ENCODE measurements around the gene DNTTIP2. TPM values are rescaled to one million over a fixed set of nuclear protein-coding genes. Genes with fewer than 3 reads are reported as not detected.

DNTTIP2 gene
- total and polyA plus RNA-seq, 7 donors = 41.9 to 145 (median 83.6) TPM

DNA sequence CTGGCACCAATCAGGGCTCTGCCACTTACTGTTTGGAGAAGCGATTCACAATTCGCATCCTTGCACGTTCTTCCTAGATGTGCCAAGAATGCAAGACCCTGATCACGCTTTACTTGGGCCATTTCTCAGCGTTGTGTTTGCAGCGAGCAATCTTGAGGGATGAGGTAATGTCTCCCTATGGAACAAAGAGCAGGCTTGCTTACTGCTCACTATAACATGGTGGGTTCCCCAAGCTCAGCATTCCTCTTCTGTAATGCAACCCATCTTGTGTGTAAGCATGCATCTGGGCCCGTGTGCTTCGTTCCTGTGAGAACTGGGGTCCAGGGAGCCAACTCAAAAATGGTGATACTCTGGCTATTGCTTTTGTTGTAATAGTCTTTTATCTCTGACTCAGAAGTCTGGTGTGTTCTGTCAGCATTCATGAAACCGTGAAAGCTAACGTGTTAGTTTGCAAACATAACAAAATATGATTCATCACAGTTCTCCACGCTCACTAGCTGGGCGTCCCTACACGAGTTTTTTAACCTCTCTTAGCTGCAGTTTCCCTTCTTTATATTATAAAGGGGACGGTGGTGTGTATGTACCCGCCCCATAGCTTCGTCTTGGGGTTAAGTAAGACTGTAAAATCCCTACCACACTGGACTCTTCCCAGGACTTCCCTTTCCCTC is 33.3 kb downstream of the DNTTIP2 start:
- Histone ChIP-seq H3K27me3 (ENCODE audit: insufficient read depth in 3 of 3, low read length in 2 of 3) (no peaks in the 10 kb centered on the region), H3K9me3 (no peaks in the 10 kb centered on the region), H3K36me3 (ENCODE audit: insufficient read depth in 1 of 2, low read depth in 1 of 2) (peaks cover 0 to 26% of the 10 kb centered on the region in 2 donors), H3K4me3 (peak overlapping the region; percentile 76), H3K27ac (peak overlapping the region; percentile 92), H3K4me1 (peaks cover 22% of the 10 kb centered on the region)
- intact Hi-C loops (cut with DNase I) = loop anchor here (2.0 to 10.0 kb wide), 3 partner anchors 217 to 411 kb away; partner anchors contain the start of gene FNBP1L (in 1 of the 2)
- WGBS, 3 donors = 18 to 23% (median 19%) methylated on average over 16 of the region's 16 CpGs
- DNase-seq (no peak), ATAC-seq (no peak)
- TF ChIP-seq, protein P1, sequence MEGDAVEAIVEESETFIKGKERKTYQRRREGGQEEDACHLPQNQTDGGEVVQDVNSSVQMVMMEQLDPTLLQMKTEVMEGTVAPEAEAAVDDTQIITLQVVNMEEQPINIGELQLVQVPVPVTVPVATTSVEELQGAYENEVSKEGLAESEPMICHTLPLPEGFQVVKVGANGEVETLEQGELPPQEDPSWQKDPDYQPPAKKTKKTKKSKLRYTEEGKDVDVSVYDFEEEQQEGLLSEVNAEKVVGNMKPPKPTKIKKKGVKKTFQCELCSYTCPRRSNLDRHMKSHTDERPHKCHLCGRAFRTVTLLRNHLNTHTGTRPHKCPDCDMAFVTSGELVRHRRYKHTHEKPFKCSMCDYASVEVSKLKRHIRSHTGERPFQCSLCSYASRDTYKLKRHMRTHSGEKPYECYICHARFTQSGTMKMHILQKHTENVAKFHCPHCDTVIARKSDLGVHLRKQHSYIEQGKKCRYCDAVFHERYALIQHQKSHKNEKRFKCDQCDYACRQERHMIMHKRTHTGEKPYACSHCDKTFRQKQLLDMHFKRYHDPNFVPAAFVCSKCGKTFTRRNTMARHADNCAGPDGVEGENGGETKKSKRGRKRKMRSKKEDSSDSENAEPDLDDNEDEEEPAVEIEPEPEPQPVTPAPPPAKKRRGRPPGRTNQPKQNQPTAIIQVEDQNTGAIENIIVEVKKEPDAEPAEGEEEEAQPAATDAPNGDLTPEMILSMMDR (IDR thresholded peaks at IDR 0.05) = no peak

DNA sequence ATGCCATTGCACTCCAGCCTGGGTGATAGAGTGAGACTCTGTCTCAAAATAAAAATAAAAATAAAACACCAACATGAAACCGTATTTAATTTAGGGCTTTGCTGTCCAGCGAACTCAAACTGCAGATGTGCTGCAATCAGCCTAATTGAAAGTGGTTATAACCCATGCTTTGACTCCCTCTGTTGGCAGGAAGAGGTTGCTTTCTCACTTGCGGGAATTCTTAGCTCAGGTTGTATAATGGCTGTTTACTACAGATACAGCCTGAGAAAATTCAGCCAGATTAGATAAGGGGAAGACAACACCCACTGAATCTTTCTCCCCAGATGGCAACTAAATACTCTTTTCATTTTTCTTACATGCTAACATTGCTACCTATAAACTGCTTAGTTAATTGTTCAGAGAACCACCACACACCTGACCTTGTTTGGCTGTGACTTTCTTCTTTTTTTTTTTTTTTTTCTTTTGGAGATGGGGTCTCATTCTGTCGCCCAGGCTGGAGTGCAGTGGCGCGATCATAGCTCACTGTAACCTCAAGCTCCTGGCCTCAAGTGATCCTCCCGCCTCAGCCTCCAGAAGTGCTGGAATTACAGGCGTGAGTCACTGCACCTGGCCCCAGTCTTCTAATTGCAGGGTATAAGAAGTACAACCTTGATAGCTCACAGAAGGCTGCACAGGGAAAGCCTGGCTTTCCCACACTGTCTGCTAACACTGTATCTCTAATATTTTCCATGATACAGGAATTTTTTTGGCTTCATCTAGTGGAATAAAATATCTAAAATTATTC is 34.6 kb downstream of the DNTTIP2 start:
- no peaks in the 10 kb centered on the region for H3K9me3 ChIP-seq
- TF ChIP-seq, protein P1 (IDR thresholded peaks at IDR 0.05) = peak; percentile 61
- intact Hi-C loops (cut with DNase I) = loop anchor here (2.0 to 10.0 kb wide), 4 partner anchors 212 to 410 kb away; partner anchors contain the start of gene FNBP1L (in 1 of the 2)
- peaks cover 26% of the 10 kb centered on the region for H3K4me1 ChIP-seq
- H3K36me3 ChIP-seq (ENCODE audit: insufficient read depth in 1 of 2, low read depth in 1 of 2) = peaks cover 0 to 30% of the 10 kb centered on the region in 2 donors
- H3K27me3 ChIP-seq (ENCODE audit: insufficient read depth in 3 of 3, low read length in 2 of 3) = no peaks in the 10 kb centered on the region
- no peak for ATAC-seq
- WGBS, 3 donors = 55 to 62% (median 57%) methylated on average over 8 of the region's 8 CpGs
- peak overlapping the region; percentile 54 for H3K27ac ChIP-seq
- H3K4me3 ChIP-seq = no peak overlapping the region
- DNase-seq = no peak

DNA sequence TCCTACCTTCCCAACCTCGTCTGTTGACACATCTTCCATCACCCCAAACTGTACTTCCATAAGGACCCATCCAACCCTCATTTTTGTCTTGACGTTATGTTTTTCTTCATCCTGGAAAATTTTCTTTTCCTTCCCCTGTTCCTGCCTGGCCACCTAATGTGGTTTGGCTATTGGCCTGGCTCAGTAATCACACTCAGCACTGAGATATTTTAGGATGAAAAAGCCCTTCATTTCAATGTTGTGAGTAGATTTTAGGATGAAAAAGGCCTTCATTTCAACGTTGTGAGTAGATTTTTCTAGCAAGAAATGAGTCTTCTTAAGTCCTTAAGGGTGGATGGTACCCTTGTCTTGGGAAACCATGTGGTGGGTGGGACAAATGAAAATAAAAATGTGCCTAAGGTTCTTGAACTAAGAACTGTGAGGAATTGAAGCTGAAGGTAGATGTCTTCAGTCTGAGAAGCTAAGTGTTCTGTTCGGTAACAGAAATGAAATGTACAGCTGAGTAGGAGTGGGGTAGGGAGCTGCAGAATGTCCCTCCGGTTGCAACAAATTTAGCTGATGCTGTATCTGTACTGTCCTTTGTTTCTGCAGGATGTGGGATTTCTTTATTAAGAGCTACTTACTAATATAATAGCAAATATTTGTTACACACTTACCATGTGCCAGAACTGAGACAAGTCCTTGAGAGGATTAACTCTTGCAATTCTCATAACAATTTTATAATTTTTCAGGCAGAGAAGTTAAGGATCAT is 36.1 kb downstream of the DNTTIP2 start:
- H3K36me3 ChIP-seq (ENCODE audit: insufficient read depth in 1 of 2, low read depth in 1 of 2) = peaks cover 0 to 30% of the 10 kb centered on the region in 2 donors
- no peak overlapping the region for H3K4me3 ChIP-seq
- no peaks in the 10 kb centered on the region for H3K9me3 ChIP-seq
- TF ChIP-seq, protein P1 (IDR thresholded peaks at IDR 0.05) = no peak
- H3K4me1 ChIP-seq = peaks cover 31% of the 10 kb centered on the region
- DNase-seq (no peak), ATAC-seq (no peak)
- H3K27me3 ChIP-seq (ENCODE audit: insufficient read depth in 3 of 3, low read length in 2 of 3) = no peaks in the 10 kb centered on the region
- no peak overlapping the region for H3K27ac ChIP-seq
- 89 to 92% (median 91%) methylated on average over 5 of the region's 5 CpGs for WGBS, 3 donors
- intact Hi-C loops (cut with DNase I) = loop anchor here in 1 of 2 donors (5.0 to 10.0 kb wide), 2 partner anchors 211 to 408 kb away; no protein-coding TSS in a partner anchor

DNA sequence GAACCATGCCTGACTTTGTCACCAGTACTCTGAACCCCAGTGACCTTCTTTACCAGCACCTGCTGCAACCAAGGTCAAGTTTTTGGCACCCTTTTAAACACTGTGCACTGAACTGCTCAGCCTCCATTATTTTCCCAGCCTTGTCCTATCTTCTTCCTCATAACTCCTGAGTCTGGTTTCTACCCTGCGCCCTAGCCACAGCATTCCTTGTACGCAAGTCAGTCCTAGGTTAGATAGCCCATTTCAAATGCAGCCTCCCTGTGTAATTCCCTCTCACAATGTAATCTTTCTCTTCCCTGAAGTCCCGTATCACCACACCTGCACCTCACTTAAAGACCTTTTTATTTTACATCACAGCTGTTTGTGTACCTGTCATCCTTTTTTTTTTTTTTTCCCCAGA is 37.2 kb downstream of the DNTTIP2 start:
- WGBS, 3 donors = 98 to 100% (median 100%) methylated on average over 3 of the region's 3 CpGs
- no peak for ATAC-seq
- Histone ChIP-seq H3K9me3 (no peaks in the 10 kb centered on the region), H3K4me1 (peaks cover 31% of the 10 kb centered on the region), H3K27me3 (ENCODE audit: insufficient read depth in 3 of 3, low read length in 2 of 3) (no peaks in the 10 kb centered on the region), H3K4me3 (no peak overlapping the region), H3K27ac (no peak overlapping the region), H3K36me3 (ENCODE audit: insufficient read depth in 1 of 2, low read depth in 1 of 2) (peaks cover 0 to 30% of the 10 kb centered on the region in 2 donors)
- DNase-seq = no peak
- TF ChIP-seq, protein P1 (IDR thresholded peaks at IDR 0.05) = no peak
- intact Hi-C loops (cut with DNase I) = loop anchor here in 1 of 2 donors (5.0 to 10.0 kb wide), 2 partner anchors 209 to 407 kb away; no protein-coding TSS in a partner anchor

All from psoas muscle (tissue), 8 donors.